IPS-18c (cell line): Measurements from ENCODE around the gene NUTM1.
"Not testable (repeated sequence)": the region's sequence is repeated elsewhere in the genome, so short reads cannot be mapped to it uniquely, and the experiment has no call there.

Experiments
- H3K4me3 ChIP-seq: 2 replicates; pipeline ENCODE4 v1.7.0; 2013; ENCODE audit warnings: low read depth, mild to moderate bottlenecking, low read length, moderate library complexity; ENCODE audit not compliant: insufficient read depth
- H3K9me3 ChIP-seq: one replicate; pipeline ENCODE4 v1.6.1; 2013; ENCODE audit warnings: mild to moderate bottlenecking, low read length, moderate library complexity; ENCODE audit not compliant: control insufficient read depth, insufficient read depth

Gene NUTM1

GRCh38 chr15:34357653-34358052 is 14.5 kb downstream of the NUTM1 start:
- H3K4me3 ChIP-seq, result no peak overlapping the region
- H3K9me3 ChIP-seq, result no peaks in the 10 kb centered on the region

DNA sequence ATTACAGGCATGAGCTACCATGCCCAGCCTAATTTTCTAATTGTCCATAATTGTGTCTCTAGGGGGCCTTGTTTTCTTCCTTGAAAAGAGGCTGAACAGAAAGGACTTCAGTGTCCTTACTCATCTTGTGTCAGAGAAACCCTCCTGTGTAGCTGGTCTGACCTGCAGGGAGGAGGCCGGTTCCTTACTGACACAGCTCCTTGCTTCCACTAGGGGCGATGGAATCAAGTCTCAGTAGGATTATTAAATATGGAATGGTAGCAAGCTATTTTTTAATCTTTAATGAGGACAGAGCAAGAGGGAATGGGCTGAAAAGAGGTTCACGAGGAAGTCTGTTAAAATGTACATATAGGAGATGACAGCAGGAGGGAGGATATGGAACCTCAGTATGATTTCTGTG is 15.3 kb downstream of the NUTM1 start:
- Histone ChIP-seq H3K9me3 (no peaks in the 10 kb centered on the region), H3K4me3 (no peak overlapping the region)

DNA sequence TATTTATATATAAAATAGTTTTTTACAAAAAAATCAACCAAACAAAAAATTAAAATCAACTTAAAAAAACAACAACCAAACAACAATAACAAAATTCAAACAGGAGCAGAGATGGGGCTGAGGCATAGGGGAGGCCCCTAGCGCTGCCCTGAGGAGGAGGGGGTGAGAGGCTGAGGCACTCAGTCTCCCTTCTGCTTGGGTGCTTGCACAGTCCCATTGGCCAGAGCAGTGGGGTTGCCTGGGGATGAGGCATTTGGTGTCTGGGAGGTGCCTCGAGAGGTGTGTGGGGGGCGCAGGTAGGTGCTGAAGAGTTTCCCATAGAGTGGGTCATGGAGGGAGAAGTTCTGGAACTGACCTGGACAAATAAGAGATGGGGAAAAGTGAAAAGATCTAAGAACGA is 15.8 kb downstream of the NUTM1 start:
- H3K4me3 ChIP-seq, result no peak overlapping the region
- no peaks in the 10 kb centered on the region for H3K9me3 ChIP-seq

- H3K4me3 ChIP-seq, result no peak overlapping the region
These were observed 16.3 kb downstream of the NUTM1 start for GRCh38 chr15:34359416-34359815.

DNA sequence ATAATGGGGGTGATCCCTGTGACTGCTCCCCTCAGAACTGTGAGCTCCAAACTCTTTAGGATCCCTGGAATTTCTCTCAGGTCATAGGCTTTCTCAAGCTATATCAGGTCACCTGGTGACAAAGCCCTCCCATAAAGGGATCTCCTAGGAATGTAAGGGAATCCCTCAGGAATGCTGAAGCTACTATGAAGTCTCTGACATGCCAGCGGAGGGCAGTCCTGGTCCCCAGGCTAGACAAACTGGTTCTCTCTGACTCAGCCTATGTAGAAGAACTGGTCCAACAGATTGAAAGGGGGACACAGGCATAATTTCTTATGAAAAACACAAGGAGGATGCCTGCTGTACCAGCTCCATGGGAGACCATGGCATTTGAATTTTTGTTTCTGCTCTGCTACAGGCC is 17.2 kb downstream of the NUTM1 start:
- Histone ChIP-seq H3K4me3 (no peak overlapping the region), H3K9me3 (no peaks in the 10 kb centered on the region)

More at GRCh38 chr15:34359416-34359815, 16.3 kb downstream of the NUTM1 start:
- H3K9me3 ChIP-seq, result no peaks in the 10 kb centered on the region

DNA sequence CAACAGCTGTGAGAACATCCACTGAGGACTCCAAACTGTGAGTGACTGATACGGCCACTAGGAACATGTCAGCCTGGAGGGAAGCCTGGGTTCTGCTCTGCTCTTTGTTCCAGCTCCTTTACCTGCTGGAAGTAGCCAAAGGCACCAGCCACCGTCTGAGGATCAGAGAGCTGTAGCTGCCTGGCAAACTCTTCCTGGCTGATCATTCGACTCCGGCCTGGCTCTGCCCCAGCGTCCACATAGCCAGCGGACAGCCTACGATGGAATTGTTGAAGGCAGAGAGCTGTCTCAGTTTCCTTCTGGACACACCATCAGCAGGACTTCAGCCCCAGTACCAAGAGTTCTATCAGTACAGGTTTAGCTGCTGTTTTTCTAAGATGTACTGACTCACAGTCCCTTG is 18.2 kb downstream of the NUTM1 start:
- no peak overlapping the region for H3K4me3 ChIP-seq
- H3K9me3 ChIP-seq, result no peaks in the 10 kb centered on the region

GRCh38 chr15:34362047-34362773 is 19.1 kb downstream of the NUTM1 start:
- H3K9me3 ChIP-seq, result no peaks in the 10 kb centered on the region
- H3K4me3 ChIP-seq, result no peak overlapping the region

GRCh38 chr15:34364041-34364440 is 20.9 kb downstream of the NUTM1 start:
- H3K9me3 ChIP-seq, result no peaks in the 10 kb centered on the region
- no peak overlapping the region for H3K4me3 ChIP-seq

GRCh38 chr15:34365091-34365825 is 22.1 kb downstream of the NUTM1 start:
- Histone ChIP-seq H3K9me3 (no peaks in the 10 kb centered on the region), H3K4me3 (peak overlapping the region; percentile 81)

- Histone ChIP-seq H3K4me3 (peak overlapping the region; percentile 81), H3K9me3 (no peaks in the 10 kb centered on the region)
These were observed 22.7 kb downstream of the NUTM1 start for GRCh38 chr15:34365836-34366235.

DNA sequence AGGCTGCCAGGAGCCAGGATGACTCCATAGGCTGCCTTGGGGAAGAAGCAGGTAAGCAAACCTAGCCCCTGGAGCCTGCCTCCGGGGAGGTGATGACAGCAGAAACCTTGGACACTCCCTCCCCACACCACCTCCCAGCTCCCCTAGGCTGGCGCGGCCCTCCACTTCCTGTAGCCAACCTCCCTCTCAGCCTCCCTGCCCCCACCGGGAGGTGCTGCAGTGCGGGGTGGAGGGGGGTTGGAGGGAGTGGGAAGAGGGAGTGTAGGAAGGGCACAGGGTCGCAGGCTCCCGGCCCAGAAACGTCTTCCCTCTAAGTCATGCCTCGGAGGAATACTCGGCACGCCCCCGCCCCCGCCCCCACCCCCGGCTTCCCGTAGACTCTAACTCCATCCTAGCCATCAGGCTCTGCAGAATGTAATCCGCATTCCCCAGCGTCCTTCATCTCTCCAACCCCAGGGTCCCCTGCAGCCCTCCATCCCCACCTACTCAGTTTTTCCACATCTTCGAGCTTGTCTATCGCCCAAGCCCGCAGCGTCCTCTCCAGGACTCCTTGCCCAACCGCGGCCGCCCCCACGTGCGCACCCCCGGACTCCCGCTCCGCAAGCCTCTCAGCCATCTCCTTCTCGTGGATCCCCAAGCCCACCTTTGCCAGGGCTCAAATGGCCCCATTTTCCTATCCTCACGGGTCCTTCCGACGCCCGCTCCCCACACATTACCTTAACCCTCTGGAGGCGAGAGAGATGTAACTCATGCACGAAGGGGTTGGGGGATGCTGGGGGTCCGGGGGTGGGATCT is 23.4 kb downstream of the NUTM1 start:
- H3K9me3 ChIP-seq, result no peaks in the 10 kb centered on the region

GRCh38 chr15:34367101-34368081 is 24.3 kb downstream of the NUTM1 start, which contains the start of gene LPCAT4:
Gene LPCAT4 (minus strand): TSS chr15:34367196. CDS start chr15:34367100, 96 bp downstream.
- H3K4me3 ChIP-seq, result peak within 1 kb of the TSS; percentile 90

More for the DNA sequence above, 23.4 kb downstream of the NUTM1 start:
- peak overlapping the region; percentile 81 for H3K4me3 ChIP-seq

DNA sequence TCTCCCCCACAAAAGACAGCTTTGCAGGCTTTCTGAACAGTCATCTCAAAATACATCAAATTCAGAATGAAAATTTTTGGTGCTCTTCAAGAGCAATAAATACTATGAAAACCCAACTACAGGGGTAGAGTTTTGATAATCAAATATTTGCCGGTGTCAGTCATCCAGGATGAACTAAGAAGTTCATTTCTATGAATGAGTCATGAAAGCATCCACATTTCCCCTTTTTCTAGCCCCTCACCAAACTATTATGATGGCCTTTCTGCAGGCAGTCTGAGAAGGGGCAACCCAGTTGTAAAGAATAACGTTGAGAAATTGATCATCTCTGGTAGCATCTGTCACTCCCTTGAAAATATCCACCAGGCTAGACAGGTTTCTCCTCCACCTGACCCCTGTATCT is 27.0 kb downstream of the NUTM1 start:
- Histone ChIP-seq H3K9me3 (no peaks in the 10 kb centered on the region), H3K4me3 (no peak overlapping the region)

More at GRCh38 chr15:34367101-34368081, 24.3 kb downstream of the NUTM1 start, which contains the start of gene LPCAT4:
- H3K9me3 ChIP-seq, result no peaks in the 10 kb centered on the region

- H3K4me3 ChIP-seq, result no peak overlapping the region
- no peaks in the 10 kb centered on the region for H3K9me3 ChIP-seq
These were observed 27.5 kb downstream of the NUTM1 start for GRCh38 chr15:34370643-34371042.

- no peak overlapping the region for H3K4me3 ChIP-seq
- peaks cover 2% of the 10 kb centered on the region for H3K9me3 ChIP-seq
These were observed 30.8 kb downstream of the NUTM1 start for GRCh38 chr15:34373951-34374350.

DNA sequence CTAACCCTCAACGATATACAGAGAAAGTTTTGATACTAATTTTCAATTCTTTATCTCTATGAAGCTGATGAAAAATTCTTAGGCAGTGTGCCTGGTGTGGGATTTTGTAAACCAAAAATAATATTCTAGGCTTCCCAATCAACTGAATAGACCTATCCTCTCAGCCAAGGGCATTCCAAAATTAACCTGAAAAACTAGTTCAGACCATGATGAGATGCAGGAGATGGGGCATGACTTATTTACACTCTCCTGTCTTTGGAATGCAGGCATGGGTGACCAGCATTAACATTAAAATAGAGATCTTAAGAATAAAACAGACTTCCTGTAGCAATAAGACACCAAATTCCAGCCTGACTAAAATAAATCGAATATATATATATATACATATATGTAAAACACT is 31.7 kb downstream of the NUTM1 start:
- Histone ChIP-seq H3K9me3 (peaks cover 2% of the 10 kb centered on the region), H3K4me3 (no peak overlapping the region)

- H3K4me3 ChIP-seq, H3K9me3 ChIP-seq: not testable (repeated sequence)
These were observed 32.4 kb downstream of the NUTM1 start for GRCh38 chr15:34375541-34375940.
